NCI-H2196 treated with DMSO at 0.1 percent for 48 hours (cell line): ENCODE results near the gene ISCU.
"Not testable (repeated sequence)": the region's sequence is repeated elsewhere in the genome, so short reads cannot be mapped to it uniquely, and the experiment has no call there.

ENCODE experiments used
- DNase-seq: peaks from one replicate; lab custom pipeline; 2025; ENCODE audit not compliant: unreplicated experiment; lab: John Stamatoyannopoulos, UW

Gene ISCU

DNA sequence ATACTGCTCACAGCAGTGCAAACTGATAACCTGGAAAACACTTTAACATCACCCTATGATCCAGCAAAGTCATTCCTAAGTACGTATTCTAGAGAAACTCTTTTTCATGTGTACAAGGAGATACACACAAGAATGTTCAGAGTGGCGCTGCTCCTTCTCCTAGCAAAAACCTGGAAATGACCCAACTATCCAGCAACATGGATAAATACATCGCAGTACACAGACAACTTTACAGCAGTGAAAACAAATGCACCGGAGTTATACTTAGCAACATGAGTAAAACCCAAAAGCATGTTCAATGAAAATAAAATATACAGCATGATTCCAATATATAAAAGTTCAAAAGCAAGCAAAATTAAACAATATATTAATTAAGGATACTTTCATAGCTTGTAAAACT is 20.1 kb upstream of the ISCU start:
- no peak for DNase-seq

DNA sequence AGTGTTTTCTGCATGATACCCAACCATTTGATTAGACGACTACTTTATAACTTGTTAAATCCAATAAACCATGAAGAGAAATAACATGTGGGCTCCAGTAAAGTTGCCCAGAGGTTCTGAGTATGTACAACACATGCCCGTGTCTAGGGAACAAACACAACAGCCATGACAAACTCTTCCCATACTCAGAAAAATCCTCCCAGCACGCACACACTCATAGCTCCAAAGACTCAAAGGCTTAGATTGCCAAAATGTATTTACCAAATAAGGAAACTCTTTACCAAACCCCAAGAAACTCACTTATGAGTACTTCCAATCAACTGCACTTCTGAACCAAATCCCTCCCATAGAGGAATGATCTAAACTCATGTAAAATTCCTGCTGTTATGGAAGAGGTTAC is 18.7 kb upstream of the ISCU start:
- DNase-seq: no peak

DNA sequence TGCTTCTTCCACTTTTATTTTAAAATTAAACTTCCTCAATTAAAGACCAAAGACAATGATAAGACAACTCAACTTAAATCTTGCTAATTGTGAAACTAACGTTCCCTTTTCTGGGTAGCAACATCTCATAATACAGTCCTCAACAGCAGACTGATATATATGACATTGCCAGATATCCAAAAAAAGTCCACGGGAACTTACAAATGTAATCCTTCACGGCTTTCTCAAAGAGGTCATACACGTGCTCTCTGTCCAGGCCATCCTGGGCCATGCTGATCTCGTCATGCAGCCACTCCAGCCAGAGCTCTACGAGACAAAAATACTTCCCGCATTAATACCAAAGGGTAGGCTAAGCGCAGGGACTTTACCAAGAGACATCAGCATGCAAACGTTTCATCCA is 14.7 kb upstream of the ISCU start:
- DNase-seq: no peak

DNA sequence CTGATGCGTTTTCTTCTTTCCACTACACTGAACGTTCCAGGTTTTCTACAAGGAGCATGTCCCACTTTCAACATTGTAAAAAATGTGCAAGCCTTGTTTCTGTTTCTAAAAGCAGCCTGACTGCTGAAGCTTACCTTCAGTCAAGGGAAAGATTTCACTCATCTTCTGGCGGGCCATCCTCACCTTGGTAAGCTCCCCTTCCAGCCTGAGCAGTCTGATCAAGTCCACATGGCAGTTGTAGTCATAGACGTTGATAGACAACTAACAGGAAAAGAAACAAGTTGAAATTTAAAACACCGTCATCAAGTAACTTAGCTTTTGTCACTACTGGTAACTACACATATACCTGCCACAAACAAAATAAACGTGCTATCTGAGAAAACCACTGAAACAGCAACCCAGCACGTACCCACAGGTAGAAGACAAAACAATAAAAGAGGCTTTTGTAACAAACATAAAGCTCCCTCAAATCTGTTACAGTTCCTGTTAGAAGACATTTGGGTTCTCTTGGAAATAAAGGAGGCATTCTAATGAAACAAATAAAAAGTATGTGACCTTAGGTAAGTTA is 13.4 kb upstream of the ISCU start:
- no peak for DNase-seq

DNA sequence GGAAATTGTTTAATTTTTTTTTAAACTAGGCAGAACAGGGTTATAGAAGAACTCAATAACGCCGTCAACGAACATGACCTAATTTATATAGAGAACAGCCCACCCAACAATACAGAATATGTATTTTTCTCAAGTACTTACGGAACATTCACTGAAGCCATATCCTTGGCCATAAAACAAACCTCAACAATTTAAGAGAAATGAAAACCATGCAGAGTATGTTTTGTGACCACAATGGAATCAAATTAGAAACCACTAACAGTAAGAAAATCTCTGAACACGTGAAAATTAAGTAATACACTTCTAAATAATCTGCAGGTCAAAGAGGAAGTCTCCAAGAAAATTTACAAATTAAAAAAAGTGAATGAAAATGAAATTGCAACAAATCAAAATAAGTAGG is 10.9 kb upstream of the ISCU start:
- DNase-seq: no peak

DNA sequence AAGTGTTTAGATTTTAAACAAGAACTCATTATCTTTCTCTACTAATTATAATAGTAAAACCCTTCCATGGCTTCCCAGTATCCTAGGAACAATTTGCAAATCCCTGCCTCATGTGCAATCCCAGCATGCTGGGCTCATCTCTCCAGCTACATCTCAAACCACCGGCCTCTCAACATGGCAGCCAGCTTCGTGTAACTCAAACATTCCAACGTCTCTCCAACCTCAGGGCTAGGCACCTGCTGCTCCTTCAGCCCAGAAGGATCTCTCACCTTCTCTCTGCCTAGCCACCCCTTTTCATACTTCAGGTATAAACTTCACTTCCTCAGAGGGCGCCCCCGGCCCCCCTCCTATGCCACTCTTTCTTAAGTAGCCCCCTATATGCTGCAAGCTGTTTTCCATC is 8.6 kb upstream of the ISCU start:
- DNase-seq: no peak

DNA sequence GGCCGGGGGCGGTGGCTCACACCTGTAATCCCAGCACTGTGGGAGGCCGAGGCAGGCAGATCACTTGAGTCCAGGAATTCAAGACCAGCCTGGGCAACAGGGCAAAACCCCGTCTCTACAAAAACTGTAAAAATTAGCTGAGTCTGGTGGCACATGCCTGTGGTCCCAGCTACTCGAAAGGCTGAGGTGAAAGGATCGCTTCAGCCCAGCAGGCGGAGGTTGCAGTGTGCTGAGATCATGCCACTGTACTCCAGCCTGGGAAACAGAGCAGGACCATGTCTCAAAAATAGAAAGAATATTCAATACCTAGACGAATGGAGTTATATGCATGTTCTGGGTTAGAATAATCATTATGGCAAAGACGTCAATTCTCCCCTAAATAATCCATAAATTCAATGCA is 7.0 kb upstream of the ISCU start:
- DNase-seq: not testable (repeated sequence)

DNA sequence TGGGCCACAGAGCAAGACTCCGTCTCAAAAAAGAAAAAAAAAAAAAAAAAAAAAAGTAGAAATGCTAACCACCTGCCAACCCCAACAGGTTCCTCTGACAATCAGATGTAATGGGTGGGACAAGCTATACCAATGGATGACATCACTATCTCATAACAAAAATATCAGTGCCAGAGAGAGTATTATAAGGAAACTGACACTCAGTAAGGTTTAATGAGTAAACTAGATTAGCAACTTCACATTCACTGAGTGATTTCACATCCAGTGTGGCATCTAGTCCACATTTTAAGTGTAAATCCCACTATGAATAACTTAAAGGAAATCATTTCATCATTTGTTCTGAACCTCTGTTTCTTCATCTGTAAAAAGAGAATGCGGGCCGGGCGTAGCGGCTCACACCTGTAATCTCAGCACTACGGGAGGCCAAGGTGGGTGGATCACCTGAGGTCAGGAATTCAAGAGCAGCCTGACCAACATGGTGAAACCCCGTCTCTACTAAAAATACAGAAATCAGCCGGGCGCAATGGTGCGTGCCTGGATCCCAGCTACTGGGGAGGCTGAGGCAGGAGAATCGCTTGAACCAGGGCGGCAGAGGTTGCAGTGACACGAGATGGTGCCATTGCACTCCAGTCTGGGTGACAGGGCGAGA is 3.3 kb upstream of the ISCU start:
- no peak for DNase-seq

DNA sequence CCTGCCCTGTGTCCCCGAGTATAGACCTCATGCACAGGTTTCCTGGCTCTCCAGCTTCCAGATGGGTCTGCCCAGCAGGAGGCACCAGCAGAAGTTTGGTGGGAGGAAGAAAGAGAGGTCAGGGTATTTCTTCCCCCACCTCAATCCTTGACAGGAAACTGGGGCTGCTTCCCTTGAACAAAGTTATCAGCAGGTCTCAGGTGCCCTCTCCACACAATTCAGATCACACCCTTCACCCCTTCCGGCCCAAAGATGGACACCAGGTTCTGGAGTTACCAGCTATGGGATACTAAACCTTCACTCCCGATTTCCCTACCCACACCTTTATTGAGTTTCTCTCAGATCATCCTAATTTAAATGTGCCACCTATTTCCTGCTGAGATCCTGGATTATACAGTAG is 2.6 kb upstream of the ISCU start:
- DNase-seq: no peak

DNA sequence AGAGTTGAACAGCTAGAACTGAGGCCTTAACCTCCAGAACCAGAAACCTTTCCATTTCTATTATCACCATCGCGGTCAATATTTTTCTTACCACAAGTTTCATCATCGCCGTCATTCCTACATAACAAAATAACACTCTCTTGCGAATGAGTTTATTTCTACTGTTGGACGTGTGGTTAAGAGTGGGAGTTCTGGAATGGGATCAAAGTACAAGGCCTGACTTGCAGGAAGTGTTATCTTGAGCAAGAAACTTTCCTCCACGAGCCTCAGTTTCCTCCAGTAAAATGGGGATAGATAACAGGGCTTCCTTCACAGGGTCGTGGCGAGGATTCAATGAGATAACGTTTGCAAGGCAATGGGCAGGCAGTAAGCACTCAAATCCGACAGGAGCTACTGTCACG is 2.1 kb upstream of the ISCU start:
- DNase-seq: no peak

DNA sequence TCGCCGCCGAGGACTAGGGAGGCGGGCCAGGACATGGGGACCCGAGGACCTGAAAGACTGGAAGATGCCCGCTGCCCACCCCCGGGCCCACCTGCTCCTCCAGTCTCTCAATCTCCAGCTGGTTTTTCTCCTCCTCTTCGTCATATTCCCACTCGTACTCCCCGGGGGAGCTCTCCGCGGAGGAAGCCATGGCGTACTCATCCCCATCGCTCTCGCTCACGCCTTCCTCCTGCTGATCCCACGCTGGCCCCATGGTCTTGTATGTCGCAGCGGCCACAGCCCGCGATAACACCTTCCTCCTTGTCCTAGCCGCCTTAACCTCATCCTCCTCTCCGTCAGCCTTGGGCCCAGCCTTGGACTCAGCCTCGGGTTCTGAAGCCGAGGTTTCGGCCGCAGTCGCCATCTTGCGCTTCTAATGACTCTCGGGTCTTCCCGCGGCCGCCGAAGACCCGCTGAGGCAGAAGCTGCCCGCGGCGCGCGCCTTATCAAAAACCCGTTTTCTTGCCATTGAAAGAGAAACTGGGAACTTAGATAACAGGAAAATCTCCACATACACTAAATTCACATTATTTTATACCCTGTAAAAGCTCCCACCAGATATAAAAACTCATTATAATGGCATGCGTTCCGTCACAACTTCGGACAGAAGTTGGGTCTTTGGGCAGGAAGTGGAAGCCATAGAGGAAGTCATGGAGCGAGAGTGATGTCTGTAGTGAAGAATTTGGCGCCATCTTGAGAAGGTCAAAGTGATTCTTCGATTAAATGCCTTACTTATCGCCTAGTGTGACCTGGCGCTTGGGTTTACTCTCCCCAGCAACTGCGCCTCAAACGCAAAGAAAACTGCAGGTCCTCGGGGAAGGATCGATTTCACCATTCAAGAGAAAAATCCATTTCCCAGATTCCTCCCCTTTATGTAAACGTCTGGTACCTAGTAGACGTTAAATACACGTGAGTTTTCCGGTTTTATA is 1.4 kb upstream of the ISCU start, which contains the start of gene SART3:
Gene SART3, minus strand, starts transcription at position 422 of the 968 bp plus-strand sequence. Its CDS starts 19 bp downstream, at position 403.
- DNase-seq: peak; percentile 83

DNA sequence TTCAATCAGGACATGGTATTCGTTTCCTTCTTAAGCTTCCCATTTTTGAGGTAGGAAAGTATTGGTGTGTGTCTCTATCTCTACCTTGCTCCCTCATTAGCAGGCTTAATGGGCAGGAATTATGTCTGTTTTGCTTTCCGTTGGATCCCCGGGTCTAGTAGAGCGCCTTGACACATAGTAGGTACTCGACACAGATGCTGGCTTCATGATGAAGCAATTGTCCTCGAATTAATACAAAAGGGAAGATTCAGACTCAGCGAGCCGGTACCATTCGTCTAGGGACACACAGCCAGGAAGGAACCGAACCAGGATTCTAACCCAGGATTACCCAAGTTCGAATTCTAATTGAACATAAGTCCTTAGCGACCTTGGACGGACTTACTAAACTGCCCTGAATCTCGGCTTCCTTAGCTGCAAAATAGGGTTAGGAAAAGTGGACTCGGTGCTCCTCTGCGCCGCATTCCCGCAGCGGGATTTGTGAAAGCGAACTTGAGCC is 496 bp upstream of the ISCU start:
- DNase-seq: no peak

DNA sequence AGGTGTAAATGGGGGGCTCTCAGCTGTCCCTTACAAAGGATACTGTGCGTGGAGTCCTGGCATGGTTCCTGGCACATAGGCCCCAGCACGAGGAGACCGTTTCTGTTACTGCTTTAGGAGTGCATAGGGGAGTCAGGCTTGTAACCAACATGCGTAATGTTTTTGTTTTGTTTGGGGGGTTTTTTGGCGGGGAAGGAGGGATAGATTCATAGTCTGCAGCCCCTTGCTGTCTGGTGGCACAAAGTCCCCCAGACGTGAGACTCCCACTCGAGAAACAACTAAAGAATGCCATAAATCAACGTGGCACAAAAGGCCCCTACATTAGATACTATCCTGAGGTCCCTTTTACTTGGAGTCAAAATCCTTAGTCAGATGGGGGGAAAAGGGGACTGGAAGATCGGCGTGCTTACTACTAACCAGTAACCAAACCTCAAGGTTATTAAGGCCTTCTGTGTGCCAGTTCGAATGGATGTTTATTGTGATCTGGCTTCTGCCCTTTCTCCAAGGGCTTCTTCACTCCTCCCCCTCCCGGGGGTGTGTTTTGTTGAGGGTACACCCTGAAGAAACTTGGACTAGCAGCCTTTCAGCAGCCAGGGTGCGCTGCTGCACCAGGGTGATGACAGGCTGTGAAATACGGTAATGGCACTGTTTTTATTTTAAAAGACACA is 874 bp downstream of the ISCU start:
- peak; percentile 71 for DNase-seq

DNA sequence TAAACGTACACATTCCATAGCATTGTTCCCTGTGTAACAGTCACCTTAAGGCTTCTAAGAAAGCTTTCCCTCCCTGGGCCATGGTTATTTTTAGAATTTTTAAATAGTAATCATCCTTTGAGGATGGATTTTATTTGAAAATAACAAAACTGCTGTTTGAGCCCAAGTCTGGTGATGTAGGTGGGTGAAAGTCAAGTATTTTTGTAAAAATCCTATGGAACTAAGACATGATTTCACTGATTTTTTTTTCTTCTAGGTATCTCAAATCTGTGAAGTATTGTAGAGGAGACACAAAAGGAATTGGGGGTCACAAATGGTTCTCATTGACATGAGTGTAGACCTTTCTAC is 1.4 kb downstream of the ISCU start:
- no peak for DNase-seq

DNA sequence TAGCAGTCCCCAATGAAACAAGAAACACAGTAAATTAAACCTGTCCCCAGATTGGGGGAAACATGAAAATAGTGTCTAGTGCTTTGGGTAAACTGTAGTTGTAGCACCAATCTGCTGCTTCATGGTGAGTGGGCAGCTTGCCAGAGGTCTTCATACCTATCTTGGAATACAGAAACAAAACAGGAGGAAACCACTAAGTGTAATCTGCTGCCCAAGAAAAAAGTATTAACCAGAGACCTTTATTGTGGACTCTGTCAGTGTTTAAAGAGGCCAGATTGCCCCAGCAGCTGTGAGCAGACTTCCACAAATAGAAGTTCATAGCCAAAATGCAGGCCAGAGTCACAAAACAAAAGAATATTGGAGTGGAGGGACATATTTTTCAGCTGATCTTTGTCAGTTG is 2.3 kb downstream of the ISCU start:
- DNase-seq: no peak

DNA sequence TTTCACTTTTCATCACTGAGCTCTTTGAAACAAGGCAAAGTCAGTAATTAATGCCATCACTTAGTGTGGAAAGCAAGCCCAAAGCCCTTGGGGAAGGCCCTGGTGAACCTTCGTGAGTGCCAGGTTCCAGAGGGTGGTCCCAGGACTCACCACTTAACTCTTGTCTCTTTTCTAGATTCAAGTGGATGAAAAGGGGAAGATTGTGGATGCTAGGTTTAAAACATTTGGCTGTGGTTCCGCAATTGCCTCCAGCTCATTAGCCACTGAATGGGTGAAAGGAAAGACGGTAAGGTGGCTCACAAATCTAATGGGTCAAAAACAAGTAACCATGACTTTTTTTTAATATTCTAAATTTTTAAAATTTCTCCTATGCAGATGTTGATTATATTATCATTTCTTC is 2.8 kb downstream of the ISCU start:
- DNase-seq: no peak

DNA sequence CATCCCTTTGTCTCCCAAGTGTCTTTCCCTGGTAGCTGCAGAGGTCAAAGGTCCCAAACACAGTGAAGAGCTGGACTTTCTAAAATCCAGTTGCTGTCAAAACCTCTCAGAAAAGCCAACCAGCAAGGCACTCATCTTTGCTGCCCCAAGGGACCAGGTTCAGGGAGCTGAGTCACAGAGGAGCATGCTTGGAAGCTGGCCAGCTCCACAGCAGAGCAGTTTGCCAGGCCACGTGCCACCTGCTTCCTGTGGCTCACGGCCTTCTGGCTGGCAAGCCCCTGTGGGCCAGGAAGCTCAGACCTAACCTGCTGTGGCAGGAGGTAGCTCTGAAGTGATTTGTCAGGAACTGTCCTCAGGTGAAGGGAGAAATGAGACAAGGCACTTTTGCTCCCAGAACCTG is 3.6 kb downstream of the ISCU start:
- peak; percentile 87 for DNase-seq

DNA sequence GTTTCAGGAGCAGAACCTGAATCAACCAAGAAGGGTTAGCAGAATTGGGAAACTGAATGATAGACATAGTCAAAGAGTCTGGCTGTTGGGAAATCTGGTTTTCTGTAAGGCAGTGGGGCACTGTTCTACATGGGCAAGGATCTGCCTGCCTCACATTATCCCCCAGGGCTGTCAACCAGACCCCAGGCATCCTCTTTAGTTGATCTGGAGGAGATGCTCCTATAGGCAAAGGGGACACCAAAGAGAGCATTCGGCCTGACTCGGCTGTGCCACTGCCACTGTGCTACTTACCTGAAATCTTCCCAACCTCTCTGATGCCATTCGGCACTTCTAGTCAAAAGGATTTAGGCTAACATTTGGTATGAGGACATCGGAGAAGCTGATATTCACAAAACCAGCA is 4.1 kb downstream of the ISCU start:
- DNase-seq: no peak

DNA sequence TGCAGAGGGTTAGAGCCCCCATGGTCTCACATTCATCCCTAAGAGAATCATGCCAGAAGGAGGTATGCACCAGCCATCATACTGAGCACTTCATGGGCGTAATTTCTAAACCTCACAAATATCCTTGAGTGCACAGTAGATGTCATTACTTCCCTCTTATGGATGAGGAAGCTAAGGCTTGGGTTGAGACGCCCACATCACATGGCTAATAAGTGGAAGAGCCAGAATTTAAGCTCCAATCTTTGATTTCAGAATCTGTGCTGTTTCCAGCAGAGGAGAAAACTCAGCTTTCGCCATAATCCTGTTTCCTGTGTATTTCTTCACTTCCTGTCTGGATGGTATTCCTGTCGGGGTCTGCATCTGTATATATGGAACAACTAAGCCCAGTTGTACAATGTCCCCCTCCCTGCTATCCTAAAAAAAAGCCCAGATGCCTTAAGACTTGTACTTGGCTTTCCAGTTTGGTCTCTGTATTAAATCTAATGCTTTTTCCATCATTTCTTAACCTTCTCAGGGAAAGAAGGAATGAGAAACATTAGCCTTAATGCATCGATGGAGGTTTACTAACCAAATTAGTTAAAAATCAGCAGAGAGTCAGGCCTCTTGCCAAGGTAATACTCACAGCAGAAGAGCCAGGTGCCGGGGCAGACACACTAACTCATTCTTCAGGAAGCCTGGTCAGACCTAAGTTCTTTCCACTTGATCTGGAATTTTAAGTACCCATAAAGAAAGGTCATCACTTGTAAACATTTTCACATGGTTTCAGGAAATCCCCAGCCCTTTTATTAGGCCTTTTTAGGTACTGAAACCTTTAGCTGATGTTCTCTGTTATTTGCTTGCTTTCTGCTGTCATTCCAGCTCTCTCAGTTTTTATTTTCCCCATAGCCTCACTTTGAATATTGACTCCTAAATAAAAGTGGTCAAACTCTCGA is 5.3 kb downstream of the ISCU start:
- peak; percentile 27 for DNase-seq
